ENCODE results near the gene BAX.

DNA sequence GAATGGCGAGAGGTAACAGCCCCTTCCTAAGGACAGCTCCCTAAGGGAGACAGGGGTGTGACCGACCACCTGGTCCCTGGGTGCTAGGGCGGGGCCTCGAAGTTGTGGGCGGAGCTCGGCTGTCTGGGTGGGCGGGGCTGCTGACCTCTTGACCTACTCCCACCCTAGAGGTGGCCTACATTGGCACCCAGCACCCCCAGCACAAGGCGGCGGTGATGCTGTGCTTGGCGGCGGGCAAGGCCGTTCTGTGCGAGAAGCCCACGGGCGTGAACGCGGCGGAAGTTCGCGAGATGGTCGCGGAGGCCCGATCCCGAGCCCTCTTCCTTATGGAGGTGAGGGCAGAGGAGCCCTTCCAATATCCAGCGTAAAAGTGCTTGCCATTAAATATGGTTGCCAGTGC, 18.8 kb upstream of the BAX start:
- TF ChIP-seq, protein P1, sequence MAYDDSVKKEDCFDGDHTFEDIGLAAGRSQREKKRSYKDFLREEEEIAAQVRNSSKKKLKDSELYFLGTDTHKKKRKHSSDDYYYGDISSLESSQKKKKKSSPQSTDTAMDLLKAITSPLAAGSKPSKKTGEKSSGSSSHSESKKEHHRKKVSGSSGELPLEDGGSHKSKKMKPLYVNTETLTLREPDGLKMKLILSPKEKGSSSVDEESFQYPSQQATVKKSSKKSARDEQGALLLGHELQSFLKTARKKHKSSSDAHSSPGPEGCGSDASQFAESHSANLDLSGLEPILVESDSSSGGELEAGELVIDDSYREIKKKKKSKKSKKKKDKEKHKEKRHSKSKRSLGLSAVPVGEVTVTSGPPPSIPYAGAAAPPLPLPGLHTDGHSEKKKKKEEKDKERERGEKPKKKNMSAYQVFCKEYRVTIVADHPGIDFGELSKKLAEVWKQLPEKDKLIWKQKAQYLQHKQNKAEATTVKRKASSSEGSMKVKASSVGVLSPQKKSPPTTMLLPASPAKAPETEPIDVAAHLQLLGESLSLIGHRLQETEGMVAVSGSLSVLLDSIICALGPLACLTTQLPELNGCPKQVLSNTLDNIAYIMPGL (CRISPR knock-in tag; IDR thresholded peaks at IDR 0.05): no peak
- TF ChIP-seq CTCF (IDR thresholded peaks at IDR 0.05) (no peak), CBFB (CRISPR knock-in tag; IDR thresholded peaks at IDR 0.05; ENCODE audit: low read depth) (no peak), ZSCAN18 (CRISPR knock-in tag; IDR thresholded peaks at IDR 0.05) (no peak), ATF1 (CRISPR knock-in tag; IDR thresholded peaks at IDR 0.05) (no peak), NR1H2 (CRISPR knock-in tag; IDR thresholded peaks at IDR 0.05) (no peak), CREB1 (CRISPR knock-in tag; IDR thresholded peaks at IDR 0.05) (no peak), FOXK1 (CRISPR knock-in tag; IDR thresholded peaks at IDR 0.05) (no peak), E2F4 (CRISPR knock-in tag; IDR thresholded peaks at IDR 0.05; ENCODE audit: borderline replicate concordance, low read depth) (no peak)
- TF ChIP-seq, protein P2, sequence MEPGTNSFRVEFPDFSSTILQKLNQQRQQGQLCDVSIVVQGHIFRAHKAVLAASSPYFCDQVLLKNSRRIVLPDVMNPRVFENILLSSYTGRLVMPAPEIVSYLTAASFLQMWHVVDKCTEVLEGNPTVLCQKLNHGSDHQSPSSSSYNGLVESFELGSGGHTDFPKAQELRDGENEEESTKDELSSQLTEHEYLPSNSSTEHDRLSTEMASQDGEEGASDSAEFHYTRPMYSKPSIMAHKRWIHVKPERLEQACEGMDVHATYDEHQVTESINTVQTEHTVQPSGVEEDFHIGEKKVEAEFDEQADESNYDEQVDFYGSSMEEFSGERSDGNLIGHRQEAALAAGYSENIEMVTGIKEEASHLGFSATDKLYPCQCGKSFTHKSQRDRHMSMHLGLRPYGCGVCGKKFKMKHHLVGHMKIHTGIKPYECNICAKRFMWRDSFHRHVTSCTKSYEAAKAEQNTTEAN (CRISPR knock-in tag; IDR thresholded peaks at IDR 0.05): no peak
